GM21381 (cell line): ENCODE data around the gene EIF4E2.
"Not testable (repeated sequence)": the region's sequence is repeated elsewhere in the genome, so short reads cannot be mapped to it uniquely, and the experiment has no call there.

Experiments used
- ATAC-seq: cut with Tn5 transposase; IDR thresholded peaks from one replicate; pipeline ENCODE4 v1.9.1; 2021; ENCODE audit warnings: mild to moderate bottlenecking, moderate library complexity; ENCODE audit not compliant: unreplicated experiment

EIF4E2 gene

GRCh38 chr2:232556426-232556825 is 5.9 kb downstream of the EIF4E2 start:
- no peak for ATAC-seq

DNA sequence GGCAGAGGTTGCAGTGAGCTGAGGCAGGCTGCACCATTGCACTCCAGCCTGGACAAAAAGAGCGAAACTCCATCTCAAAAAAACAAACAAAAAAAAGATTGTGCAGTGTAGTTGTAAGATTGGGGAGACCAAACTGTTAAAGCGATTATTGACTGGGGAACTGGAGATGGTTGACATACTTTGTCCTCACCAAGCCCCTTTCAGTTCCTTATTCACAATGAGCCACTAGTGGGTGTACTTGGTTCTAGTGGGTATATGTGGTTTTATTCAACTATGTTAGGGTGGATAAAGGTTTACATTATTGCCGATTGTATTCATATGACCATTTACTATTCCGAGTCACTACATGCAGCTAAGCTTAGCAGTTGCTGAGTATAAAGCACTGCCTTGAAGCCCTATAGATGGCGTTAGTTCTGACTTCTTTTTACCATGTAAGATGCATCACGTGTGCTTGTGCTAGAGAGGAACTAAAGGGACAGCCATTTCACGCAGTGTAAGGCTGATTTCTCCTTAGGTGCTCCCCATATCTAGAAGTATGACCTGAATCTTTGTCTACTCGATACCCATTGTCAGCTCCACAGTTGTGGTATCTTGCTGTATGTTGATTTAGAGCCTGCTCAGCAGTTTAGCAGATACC is 12.1 kb downstream of the EIF4E2 start:
- no peak for ATAC-seq

DNA sequence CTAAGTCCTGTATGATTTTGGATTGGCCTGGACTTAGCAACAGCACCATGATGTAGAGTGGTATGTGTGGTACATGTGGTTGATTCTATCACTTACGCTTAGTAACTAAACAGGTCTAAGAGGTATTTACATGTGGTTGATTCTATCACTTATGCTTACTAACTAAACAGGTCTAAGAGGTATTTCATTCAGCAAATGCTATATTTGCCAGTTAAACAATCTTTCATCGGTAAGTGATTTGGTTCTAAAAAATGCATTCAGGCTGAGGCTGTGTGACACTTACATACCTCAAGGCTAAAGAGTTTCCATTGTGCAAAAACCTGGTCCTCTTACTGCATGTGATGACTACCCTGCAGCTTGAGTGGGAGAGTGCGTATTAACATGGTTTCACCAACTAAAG is 13.1 kb downstream of the EIF4E2 start:
- no peak for ATAC-seq

DNA sequence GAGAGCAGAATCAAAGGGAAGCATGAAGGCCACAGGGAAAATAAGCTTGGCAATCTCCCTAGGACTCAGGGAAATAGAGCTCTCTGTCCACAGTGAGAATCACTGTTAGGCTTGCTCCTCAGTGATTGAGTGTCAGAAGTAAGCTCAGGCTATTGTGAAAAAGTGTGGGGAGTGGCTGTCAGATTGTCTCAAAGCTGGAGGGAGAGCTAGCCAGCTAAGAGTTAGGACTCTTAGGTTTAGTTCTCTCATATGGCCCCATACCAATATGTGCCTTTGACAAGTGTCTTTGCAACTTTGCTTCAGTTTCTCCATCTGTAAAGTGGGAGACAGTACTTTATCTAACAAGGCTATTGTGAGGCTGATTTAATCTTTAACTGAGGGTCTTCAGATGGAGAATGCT is 17.2 kb downstream of the EIF4E2 start:
- no peak for ATAC-seq

DNA sequence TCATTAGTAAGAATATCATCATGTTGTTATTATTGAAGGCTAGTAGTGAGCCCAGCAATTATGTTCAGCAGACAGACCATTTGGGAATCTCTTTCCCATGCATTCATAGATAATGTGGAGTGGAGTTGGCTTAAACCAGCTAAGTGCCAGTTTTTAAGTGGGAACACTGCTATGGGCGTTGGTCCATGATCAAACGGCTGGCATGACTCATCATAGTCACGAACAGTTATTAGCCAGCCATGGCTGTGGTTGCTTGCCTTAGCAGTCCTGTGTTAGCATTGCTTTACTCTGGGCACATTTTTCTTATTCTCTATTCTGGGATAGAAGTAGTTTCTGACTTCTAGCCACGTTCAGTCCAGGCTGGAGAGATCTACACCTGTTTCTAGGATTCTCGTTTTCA is 17.7 kb downstream of the EIF4E2 start:
- no peak for ATAC-seq

- no peak for ATAC-seq
Observed at GRCh38 chr2:232569541-232569940, 19.1 kb downstream of the EIF4E2 start.

DNA sequence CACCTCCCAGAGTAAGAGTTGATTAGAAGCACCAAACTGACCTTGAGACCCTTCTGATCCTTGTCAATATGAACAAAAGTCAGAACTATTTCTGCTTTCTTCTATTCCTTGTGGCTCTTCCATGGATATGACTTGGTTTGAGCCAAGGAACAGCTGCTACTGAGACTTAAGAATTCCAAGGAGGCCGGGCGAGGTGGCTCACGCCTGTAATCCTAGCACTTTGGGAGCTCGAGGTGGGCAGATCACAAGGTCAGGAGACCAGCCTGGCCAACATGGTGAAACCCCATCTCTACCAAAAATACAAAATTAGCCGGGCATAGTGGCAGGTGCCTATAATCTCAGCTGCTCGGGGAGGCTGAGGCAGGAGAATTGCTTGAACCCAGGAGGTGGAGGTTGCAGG is 20.0 kb downstream of the EIF4E2 start:
- ATAC-seq = not testable (repeated sequence)

- ATAC-seq = no peak
Observed at GRCh38 chr2:232571026-232571474, 20.6 kb downstream of the EIF4E2 start.

- no peak for ATAC-seq
Observed at GRCh38 chr2:232573042-232573441, 22.6 kb downstream of the EIF4E2 start.

- ATAC-seq = no peak
Observed at GRCh38 chr2:232573771-232574435, 23.4 kb downstream of the EIF4E2 start.

DNA sequence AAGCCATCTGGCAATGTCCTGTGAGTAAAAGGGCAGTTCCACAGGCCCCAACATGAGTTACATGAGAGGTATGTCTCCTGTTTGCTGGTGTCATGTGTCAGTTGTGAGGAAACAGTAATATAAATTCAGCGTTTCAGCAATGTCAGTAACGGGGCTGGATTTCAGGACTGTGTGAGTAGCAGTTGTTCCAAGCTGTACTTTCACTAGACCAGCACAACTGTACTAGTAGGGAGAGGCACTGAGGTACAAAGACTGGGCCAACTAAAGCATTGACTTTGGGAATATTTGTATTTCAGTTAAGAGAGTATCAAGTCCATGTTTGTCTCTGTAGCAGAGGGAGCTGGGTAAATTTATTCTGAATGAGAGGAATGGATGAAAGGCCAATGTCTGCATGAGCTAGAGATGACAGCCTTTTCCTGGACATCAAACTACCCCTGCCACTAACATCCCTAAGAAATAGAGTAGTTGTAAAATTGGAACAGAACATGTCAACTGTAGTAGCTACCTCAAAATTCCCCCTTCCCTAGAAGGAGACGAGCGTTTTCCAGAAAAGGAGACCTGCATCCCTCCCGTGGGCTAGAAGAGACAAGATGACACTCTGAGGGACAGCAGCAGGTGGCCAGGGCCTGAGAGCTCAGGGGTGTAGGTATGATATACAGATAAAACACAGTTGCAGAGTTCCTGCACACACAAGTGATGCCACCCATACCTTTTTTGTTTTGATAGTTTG is 24.4 kb downstream of the EIF4E2 start:
- ATAC-seq = no peak

DNA sequence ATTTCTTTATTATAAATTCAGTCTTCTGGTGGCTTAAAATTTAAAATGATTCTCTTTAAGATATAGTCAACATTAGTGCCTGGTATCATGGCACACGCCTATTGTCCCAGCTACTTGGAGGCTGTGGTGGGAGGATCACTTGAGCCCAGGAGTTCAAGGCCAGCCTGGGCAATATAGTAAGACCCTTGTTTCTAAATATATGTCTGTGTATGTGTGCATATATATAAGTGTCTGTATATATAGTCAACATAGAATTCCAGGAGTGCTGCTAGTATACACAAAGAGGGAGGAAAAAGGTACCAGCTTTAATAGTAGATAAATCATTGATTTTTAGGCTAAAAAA is 24.9 kb downstream of the EIF4E2 start:
- ATAC-seq = no peak

- ATAC-seq = no peak
Observed at GRCh38 chr2:232576995-232577394, 26.5 kb downstream of the EIF4E2 start.

- no peak for ATAC-seq
Observed at GRCh38 chr2:232577841-232578240, 27.4 kb downstream of the EIF4E2 start.

GRCh38 chr2:232578626-232579025 is 28.1 kb downstream of the EIF4E2 start:
- no peak for ATAC-seq

DNA sequence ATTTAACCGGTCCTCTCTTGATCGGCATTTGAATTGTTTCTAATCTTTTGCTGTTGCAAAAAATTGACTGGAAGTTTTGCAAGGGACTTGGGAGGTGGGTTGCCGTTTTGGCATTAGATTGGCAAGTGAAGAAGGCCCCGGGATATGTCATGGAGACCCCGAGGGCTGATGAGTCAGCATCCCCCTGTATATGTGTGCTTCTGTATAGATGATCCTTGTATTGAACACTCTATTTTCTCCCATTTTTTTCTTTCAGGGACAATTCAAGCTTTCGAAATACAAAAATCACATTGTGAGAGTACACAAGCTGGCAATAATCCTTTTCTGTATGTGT is 30.1 kb downstream of the EIF4E2 start:
- ATAC-seq = no peak

- ATAC-seq = no peak
Observed at GRCh38 chr2:232581725-232582124, 31.2 kb downstream of the EIF4E2 start.

DNA sequence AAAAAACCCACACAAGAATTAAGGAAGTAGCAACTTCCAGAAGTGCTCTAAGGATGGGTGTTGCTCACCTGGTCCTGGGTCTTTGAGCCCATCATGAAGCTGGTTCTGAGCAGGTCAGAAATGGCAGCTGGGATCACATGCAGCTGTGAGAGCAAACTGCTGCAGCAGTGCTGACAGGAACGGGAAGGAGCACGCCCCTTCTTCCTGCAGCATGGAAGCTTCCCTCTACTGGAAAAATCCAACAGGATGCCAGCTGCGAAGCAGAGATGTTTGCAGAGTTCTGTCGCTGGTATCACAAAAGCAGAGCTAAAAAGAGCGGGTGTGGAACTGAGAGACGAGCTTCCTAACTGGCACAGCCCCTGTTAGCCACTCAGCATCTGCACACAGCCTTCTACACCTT is 33.7 kb downstream of the EIF4E2 start:
- no peak for ATAC-seq

GRCh38 chr2:232586943-232587505 is 36.5 kb downstream of the EIF4E2 start:
- ATAC-seq = no peak

DNA sequence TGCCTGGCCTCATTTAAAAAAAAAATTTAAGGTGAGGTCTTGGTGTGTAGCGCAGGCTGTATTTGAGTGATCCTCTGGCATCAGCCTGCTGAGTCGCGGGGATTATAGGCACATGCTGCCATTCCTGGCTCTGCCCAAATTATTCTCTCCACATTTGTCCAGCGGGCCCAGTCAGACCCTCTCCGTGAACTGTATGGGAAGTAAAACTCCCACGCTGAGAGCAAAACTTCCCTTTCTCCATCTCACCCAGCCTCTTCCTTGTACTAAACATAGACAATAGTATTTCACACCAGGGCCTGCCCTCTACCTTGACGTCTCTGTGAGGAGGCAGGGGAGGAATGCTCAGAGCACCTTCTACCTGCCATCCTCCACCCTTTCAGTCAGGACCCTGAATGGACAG is 37.0 kb downstream of the EIF4E2 start:
- no peak for ATAC-seq

DNA sequence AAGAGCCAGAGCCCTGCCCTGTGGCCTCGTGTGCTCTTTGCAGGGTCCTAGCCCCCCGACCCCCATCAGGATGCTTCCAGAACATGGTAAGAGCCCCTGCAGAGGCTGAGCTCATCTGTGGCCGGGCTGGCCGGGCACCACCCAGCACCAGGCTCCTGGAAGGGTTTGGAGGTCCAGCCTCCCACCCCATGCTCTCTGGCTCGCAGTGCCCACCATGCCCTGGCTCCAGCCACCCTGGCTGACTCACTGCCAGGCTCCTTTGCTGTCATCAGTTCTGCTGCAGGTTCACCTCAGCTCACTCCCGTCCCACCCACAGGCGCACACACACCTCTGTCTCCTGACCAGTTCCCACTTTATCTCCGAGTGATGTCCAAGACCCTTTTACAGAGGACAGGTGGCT is 37.5 kb downstream of the EIF4E2 start:
- no peak for ATAC-seq
